DMS153 (cell line): ENCODE data around the gene SERGEF.

ENCODE experiments used
- DNase-seq: peaks from one replicate; lab custom pipeline; 2025; lab: John Stamatoyannopoulos, UW

SERGEF gene

DNA sequence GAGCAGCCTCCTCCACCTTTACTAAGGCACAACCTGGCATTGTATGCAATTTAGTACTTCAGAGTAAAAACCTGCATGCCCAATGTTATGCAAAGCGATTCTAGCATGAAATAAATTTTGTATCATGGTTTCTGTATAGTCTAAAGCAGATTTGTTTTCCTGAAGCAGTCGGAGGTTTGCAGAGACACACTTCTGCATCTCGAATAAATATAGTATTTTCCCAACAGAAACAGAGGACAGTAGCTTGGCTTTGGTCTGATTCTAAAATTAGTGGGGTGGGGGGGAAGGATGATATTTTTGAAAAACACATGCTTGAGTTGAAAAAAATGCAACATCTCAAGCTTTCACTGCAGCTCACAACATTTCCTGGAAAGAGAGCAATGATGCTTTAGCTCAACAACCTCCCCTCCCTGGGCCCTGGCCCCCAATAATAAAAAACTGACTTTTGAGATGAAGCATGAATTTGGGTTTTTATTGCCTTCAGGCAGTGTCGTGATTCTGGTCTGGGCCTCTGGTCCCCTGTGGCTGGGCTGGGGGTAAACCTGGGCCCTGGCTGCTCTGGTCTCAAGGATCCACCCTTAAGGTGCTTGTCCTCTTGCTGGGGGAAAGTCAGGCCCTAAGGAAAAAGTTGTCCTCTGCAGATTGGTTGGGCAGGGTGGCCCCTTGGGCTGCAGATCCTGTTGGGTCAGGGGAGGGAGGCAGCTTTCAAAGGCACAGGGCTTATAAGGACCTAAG, 230.1 kb downstream of the SERGEF start:
- DNase-seq = no peak

DNA sequence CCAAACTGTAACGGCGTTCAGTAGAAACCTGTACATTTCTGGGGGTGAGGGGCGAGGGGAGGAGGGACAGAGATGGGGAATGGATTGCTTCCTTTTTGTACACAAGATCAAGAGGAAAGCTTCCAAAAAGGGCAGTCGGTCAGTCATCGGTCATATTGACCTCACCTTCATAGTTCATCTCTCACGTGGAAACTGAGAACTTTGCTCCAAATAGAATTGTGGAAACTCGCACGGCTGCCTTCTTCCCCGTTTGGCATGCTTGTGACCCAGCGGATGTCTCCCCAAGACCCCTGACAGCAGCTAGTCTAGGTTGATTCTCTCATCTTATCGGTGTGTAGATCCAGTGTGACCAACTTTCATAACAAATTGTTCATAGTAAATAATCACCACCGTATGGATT, 230.7 kb downstream of the SERGEF start:
- no peak for DNase-seq

DNA sequence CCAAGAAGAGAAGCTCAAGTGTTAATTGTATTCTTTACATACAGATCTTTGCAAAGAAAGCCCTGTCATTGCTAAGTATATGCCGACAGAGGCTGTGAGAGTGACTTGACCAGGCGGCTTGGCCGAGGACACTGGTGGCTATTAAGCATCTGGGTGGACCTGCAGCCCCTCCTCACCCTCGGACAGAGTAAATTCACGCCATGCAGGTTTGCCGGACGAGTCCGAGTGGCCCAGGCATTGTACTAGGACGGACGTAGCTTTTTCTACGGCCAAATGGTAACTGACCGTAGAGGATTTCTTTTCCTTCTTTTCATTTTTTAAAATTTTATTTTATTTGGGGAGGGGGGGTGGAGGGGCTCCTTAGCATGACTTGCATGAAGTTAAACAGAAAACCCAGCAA, 231.2 kb downstream of the SERGEF start:
- no peak for DNase-seq

DNA sequence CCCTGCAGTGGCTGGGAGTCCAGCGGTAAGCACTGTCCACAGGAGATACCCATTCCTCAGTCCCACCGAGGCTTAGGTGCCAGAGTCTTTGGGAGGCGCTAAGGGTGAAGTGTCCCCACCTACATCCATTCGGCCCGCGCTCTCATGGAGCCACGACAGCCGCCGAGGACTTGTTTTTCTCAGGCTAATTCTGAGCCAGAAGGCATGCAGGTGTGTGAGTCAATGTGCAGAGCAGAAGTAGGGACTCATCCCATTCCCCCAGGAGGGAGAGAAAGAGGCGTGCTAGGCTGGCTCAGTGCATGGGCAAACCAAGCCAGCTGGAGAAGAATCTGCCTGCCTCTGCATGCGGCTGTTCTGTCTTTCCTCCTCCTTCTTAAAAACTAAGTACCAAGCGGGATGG, 231.6 kb downstream of the SERGEF start:
- no peak for DNase-seq

DNA sequence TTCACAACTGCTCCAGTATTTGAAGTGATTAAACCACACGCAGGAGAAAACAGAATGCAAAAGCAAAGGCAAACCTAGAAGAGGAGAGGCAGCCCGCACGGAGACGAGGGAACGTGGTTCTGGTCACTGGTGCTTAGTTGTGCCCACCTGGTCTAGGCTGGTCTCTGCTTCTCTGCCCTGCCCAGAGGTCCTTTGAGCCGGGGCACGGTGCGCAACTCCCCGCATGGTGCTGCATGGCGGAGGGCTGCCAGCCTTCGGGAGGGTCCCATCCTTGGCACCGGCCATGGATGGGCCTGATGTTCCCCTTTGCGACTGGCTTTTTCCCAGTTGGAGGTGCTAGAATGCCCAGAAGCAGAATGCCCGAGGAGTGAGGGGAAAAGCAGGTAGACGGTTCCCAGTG, 232.2 kb downstream of the SERGEF start:
- DNase-seq = no peak

DNA sequence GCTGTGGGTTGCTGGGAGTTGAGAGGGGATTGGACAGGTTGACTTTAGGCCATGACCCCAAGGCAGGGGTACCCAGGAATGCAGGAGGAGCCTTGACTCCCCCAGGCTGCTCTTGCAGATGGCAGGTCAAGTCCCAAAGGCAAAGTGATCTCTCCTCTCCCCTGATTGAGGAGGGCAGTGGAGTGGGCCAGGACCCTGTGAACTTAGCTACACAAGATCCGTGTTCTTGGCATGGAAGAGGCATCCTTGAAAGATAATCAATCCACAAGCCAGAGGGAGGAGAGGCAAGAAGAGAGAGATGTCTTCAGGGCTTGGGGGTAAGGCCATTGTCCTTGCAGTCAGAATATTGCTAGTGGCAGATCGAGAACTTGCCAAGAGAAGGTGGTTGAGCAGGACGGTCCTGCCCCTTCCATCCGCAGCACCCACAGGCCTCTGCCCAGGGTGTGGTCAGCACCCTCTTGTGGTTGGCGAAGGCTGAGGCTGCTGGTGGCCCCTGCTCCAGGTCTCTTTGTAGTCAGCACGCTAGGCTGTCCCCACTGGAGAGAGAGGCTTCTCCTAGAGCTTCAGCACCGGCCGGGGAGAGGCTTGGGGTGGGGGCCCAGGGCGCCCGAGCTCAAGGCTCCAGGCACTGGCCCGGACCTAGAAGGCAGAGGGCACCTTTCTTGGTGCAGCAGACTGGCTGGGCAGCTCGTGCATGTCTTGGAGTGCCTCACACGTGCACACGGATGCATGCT, 232.8 kb downstream of the SERGEF start:
- DNase-seq = no peak

DNA sequence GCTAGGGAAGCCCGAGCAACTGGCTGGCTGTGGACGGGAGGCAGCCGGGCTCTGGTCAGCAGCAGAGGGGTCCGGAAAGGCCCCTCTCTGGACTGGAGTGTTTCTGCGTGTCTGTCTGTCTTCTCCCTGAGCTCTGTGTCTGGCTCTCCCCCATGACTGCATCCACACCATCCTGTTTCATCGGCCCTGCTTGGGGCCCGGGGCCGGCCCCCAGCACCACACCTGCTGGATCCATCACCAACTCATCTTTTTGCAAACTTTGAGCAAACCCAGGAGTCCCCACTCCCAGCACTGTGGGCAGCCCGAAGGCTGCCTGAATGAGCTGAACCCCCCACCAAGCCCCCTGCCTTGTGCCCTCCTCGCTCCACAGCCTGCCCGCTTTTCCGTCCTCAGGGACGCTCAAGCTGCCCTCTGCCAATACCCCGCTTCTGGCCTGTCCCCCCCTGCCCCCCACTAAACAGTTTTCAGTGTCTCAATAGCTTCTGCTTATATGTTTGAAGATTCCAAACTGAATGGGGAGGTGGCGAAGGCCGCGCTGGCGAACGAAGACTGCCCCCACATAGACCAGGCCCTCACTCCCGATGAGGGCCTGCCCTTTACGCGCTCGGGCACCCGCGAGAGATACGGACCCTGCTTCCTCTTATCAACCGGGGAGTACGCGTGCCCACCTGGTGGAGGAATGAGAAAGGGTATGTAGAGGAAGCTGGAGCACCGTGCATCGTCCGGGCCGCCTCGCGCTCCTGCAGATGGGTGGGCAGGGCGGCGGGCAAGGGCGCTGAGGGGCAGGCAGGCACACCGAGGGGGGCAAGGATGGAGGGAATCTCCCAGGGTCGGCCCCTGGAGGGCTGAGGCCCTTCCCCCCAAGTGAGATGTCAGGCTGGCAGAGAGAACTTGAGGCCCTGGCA, 233.6 kb downstream of the SERGEF start:
- DNase-seq = no peak

DNA sequence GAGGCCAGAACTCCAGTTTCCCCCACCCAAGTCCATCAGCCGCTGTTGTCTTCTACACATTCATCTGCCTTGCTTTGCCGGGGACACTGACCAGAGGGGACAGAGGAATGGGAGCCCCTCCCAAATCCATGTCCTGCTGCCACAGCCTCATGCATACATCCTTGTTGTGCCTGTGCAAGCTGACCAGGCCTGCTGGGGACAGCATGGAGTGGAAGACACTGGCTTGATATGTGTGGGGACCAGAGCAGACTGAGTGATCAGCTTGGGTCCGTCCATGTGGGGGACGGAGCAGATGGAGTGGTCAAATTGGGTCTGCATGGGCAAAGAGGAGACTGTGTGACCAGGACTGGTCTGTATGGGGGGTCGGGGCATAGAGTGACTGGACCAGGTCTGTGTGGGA, 234.5 kb downstream of the SERGEF start:
- no peak for DNase-seq

DNA sequence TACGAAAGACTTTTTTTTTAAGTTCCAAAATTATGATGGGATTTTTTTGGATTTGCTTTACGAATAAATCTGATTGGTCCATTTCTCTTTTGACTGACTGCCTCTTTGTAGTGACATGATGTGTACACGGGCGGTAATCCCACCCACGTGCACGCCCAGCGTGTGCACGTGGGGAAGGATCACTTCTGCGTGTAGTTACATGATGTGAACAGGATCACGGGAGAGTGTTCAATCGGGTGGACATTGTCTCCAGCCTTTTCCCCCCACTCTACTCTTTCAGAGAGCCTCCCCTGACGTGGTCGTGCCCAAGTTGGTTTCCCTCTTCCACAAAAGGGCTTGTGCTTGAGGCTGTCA, 235.1 kb downstream of the SERGEF start:
- DNase-seq = no peak

DNA sequence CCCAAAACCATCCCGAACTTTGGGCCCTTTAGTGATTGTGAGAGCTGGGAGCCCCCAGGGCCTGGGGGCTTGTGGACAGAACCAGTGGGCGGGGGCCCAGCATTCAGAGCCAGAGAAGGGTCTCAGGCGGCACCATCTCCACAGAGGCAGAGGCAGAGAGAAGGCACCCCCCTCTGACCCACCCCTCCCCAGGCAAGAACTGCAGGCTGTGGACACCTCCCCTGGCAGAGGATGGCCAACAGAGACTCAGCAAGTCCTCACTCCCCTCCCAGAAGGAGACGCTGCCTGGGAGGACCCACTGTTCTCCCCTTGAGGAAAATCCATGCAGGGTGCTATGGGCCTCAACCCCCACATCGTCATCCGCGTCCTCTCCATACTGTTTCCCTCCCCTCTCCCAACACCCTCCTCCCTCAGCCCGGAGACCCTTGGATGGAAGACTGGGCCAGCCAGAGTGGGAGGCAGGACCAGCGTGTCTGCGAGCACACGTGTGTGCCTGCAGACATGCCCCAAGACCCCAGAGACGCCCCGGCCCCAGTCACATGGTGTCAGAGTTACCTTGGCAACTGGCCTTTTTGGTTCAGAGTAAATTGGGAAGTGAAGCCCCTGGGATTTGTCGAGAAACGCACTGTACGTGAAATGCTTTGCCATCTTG, 235.6 kb downstream of the SERGEF start:
- DNase-seq = no peak

DNA sequence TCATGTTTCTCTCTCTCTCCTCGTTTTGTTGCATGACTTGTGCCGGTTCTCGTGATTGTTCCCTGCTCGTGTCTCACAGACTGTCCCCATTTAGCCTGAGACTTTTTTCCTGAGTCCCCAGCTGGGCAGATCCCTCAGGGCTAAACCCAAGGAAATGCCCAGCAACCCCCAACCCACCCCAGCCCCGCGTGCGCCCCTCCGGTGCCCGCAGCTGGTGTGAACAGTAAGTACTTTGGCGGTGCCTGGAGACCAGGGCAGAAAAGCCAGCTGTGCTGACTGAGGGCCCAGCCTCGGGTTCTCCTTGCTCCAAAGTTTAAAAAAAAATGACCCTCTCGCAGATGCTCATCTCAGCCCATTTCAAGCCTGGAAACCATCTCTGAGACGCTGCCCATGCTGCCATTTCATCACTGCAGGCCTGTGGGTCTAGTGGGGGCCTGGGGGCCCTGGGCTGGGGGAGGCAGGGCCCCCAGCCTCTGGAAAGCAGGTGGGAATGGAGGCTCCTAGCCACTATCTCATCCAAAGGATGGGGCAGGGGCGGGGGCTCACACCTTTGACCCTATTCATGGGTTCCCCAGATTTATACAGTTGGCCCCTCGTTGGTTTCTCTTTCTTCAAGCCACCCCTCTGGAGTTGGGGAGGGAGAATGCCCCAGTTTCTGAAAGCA, 236.5 kb downstream of the SERGEF start:
- DNase-seq = no peak

DNA sequence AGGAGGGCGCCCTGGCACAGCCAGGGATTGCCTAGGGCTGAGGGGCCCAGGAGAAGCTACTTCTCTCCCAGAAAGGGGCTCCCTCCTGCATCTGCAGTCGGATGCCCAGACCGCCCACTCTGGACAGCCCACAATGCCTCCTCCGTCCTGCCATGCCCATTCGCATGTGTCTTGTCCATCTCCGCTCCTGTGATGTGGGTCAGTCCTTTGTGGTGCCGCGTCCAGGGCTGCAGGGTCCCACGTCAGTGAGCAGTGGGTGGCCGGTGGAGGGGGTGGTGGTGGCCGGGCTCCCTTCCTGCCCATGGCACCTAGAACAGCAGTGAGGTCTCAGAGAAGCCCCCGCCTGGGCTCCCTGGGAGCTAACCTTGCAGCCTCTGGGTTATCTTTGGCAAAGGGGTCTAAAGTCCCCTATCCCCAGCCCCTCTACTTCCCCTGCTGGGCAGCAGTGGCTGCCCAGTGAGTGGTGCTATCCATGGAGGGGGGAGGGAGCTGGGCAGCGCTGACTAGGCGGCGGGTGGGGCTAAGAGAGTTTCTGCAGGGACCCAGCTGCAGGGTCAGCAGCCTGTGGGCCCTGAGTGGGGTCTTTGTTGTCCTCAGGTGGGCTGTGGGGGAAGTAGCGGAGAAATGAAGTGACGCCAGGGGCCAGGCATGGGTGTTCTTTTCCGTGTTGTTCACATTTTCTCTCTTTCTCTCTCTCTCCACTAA, 237.2 kb downstream of the SERGEF start:
- DNase-seq = no peak

DNA sequence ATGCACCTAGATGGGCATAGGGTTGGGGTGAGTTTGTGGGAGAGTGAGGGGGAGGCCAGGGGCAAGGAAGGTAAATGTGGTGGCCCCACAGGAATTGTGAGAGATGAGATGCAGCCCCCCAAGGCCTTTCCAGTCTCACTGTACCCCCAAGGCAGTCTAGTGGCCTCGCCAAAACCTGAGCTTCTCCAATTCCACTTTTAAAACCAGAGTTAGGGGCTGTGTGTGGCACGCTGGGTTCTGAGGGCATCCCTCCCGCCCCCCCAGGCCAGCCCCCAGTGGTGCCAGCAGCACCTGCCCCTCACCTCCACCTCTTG, 237.9 kb downstream of the SERGEF start:
- DNase-seq = no peak

DNA sequence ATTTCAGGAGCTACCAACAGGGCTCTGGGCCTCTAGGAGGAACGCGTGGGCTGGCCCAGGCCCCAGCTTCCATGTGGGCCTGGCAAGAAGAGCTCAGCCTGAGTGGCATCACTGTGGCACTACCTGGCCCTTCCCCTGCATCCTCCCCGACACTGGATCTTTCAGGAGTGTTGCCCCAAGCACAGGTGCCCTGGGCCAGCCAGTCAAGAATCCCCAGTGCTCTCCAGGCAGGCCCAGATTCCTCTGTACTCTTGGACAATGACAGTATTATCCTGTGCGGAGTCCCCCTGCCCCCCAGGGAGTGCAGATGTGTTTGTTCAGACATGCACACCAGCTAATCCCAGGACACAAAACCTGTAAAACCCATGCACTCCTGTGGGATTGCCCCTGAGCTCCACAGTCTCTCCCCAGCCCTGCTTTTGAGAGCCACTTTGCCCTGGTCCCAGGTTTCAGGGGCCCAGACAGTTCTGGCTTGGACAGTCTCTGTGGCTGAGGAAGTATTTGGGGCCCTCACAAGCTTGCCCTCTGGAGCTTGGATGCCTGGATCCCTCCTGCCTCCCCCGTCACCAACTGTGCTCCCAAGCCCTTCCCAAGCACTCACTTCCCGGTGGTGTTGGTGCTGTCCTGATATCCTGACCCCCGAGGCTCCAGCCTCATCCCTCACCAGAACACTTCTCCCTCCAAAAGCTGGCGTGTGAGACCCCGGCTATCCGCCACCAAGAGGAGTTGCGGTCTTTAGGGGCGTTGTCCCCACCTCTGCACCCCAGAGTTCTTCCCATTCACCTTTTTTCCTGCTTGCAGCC, 238.4 kb downstream of the SERGEF start:
- DNase-seq = no peak

DNA sequence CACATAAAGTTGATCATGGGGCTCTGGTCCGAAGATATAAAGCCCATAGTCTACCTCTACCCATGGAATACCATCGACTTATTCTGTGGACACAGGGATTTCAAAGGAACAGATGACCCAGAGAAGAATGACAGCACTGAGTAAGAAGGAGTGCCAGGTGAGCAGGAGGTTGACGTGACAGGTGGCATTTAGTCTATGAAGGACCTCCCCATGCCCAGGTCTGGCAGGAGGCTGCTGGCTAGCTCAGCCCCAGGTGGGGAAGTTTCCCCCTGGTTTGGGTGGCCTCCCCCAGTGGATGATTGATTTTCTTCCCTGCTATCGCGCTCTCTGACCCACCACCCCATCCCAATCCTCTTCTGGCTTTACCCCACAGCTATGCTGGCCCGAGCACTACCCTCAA, 239.2 kb downstream of the SERGEF start:
- no peak for DNase-seq

DNA sequence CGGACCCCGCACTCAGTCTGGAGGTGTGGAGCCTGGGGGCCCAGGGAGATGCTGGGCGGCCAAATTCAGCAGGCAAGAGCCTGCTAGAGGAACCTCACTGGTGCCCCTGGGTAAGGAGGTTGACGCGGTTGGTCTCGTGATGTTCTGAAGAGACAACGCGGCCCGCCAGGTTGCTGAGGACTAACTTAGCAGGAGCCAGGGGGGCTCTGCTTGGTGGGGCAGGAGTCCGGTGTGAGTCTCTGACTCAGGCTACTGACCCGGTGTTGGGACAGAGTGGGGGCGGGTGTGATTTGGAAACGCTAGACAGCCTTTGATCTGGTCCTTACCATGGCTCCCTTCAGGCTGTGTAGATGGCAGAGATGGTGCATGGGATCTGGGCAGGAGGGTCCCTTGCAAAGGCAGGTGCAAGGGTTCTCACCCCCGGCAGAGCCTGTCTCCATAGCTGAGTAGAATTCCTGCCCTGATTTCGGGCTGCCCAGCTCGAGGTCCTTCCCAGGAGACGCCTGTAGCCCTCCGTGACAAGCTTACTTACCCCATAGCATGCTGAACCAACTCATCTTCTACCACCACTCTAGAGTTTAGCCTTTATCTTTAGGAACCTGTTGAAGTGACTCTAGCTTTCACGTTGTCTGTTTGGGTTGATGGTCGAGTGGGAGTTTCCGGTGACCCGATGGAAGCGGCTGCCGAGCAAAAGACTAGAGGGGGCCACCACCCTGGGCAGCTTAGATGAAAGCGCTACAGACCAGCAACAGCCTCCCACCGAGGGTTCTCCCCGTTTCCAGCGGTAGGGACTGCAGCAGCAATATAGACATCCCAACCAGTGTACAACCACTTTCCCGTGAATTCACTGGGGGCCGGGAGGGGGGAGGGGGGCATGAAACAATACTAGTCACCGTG, 239.9 kb downstream of the SERGEF start:
- no peak for DNase-seq

DNA sequence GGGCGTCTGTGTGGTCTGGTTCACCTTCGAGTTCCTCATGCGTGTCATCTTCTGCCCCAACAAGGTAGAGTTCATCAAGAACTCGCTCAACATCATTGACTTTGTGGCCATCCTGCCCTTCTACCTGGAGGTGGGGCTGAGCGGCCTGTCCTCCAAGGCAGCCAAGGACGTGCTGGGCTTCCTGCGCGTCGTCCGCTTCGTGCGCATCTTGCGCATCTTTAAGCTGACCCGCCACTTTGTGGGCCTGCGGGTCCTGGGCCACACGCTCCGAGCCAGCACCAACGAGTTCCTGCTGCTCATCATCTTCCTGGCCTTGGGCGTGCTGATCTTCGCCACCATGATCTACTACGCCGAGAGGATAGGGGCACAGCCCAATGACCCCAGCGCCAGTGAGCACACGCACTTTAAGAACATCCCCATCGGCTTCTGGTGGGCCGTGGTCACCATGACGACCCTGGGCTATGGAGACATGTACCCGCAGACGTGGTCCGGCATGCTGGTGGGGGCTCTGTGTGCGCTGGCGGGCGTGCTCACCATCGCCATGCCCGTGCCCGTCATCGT, 240.9 kb downstream of the SERGEF start:
- no peak for DNase-seq

DNA sequence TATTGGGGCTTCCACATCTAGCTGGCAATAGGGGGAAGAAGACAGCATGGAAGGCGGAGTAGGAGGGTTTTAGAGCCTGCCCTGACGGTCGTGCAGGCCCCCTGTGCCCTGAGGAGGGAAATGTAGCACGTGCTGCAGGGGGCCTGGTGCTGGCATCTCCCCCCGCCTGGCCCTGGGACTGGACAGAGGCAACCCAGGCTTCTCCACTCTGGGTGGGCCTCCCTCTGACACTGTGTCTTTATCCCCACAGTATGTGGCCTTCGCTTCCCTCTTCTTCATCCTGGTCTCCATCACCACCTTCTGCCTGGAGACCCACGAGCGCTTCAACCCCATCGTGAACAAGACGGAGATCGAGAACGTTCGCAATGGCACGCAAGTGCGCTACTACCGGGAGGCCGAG, 241.4 kb downstream of the SERGEF start:
- DNase-seq = no peak

DNA sequence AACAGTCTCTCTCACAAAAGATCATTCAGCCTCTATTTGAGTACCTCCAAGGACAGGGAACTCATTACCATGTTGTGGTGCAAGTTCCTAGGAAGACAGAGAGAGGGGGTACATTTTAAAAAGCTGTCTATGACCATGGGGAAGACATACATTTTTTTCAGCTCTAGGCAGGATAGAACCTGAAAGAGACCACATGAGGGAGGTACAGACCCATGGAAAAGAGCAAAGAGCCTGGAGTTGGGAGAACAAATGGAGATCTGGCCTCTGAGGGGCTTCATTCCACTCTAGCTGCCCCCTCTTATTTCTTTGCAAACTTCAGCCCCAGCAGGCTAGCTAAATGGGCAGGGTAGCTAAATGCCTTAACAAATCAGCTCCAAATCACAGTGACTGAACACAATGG, 241.9 kb downstream of the SERGEF start:
- no peak for DNase-seq
